ENCODE results near the gene JMJD1C.
"Not testable (repeated sequence)": the region's sequence is repeated elsewhere in the genome, so short reads cannot be mapped to it uniquely, and the experiment has no call there.

Gene JMJD1C

GRCh38 chr10:63365976-63366765 is 99.6 kb downstream of the JMJD1C start:
- DNase-seq (ENCODE audit: low read depth in 2 of 2): no peak

GRCh38 chr10:63364918-63365317 is 100.9 kb downstream of the JMJD1C start:
- DNase-seq (ENCODE audit: low read depth in 2 of 2): no peak

- DNase-seq (ENCODE audit: low read depth in 2 of 2): no peak
These were observed 101.8 kb downstream of the JMJD1C start for GRCh38 chr10:63363951-63364350.

- no peak for DNase-seq (ENCODE audit: low read depth in 2 of 2)
These were observed 110.1 kb downstream of the JMJD1C start for GRCh38 chr10:63355682-63356081.

GRCh38 chr10:63352976-63353375 is 112.8 kb downstream of the JMJD1C start:
- DNase-seq (ENCODE audit: low read depth in 2 of 2): no peak

- no peak for DNase-seq (ENCODE audit: low read depth in 2 of 2)
These were observed 117.4 kb downstream of the JMJD1C start for GRCh38 chr10:63348245-63348850.

- no peak for DNase-seq (ENCODE audit: low read depth in 2 of 2)
These were observed 119.7 kb downstream of the JMJD1C start for GRCh38 chr10:63346015-63346441.

GRCh38 chr10:63344269-63344668 is 121.5 kb downstream of the JMJD1C start:
- no peak for DNase-seq (ENCODE audit: low read depth in 2 of 2)

GRCh38 chr10:63343476-63343875 is 122.3 kb downstream of the JMJD1C start:
- DNase-seq (ENCODE audit: low read depth in 2 of 2): no peak

GRCh38 chr10:63339640-63340039 is 126.1 kb downstream of the JMJD1C start:
- DNase-seq (ENCODE audit: low read depth in 2 of 2): not testable (repeated sequence)

- DNase-seq (ENCODE audit: low read depth in 2 of 2): no peak
These were observed 128.1 kb downstream of the JMJD1C start for GRCh38 chr10:63337455-63338251.

GRCh38 chr10:63331586-63331985 is 134.2 kb downstream of the JMJD1C start:
- DNase-seq (ENCODE audit: low read depth in 2 of 2): no peak

GRCh38 chr10:63324495-63324854 is 141.3 kb downstream of the JMJD1C start:
- no peak for DNase-seq (ENCODE audit: low read depth in 2 of 2)

GRCh38 chr10:63323701-63324494 is 141.9 kb downstream of the JMJD1C start:
- no peak for DNase-seq (ENCODE audit: low read depth in 2 of 2)

GRCh38 chr10:63320683-63321082 is 145.1 kb downstream of the JMJD1C start:
- DNase-seq (ENCODE audit: low read depth in 2 of 2): no peak

GRCh38 chr10:63319231-63319630 is 146.5 kb downstream of the JMJD1C start:
- no peak for DNase-seq (ENCODE audit: low read depth in 2 of 2)

- no peak for DNase-seq (ENCODE audit: low read depth in 2 of 2)
These were observed 147.3 kb downstream of the JMJD1C start for GRCh38 chr10:63318491-63318890.

- no peak for DNase-seq (ENCODE audit: low read depth in 2 of 2)
These were observed 151.8 kb downstream of the JMJD1C start for GRCh38 chr10:63314020-63314419.

GRCh38 chr10:63313066-63313717 is 152.6 kb downstream of the JMJD1C start:
- no peak for DNase-seq (ENCODE audit: low read depth in 2 of 2)

- DNase-seq (ENCODE audit: low read depth in 2 of 2): no peak
These were observed 157.1 kb downstream of the JMJD1C start for GRCh38 chr10:63308628-63309027.

GRCh38 chr10:63304146-63304545 is 161.6 kb downstream of the JMJD1C start:
- DNase-seq (ENCODE audit: low read depth in 2 of 2): no peak
